ENCODE measurements around the gene THADA.

DNA sequence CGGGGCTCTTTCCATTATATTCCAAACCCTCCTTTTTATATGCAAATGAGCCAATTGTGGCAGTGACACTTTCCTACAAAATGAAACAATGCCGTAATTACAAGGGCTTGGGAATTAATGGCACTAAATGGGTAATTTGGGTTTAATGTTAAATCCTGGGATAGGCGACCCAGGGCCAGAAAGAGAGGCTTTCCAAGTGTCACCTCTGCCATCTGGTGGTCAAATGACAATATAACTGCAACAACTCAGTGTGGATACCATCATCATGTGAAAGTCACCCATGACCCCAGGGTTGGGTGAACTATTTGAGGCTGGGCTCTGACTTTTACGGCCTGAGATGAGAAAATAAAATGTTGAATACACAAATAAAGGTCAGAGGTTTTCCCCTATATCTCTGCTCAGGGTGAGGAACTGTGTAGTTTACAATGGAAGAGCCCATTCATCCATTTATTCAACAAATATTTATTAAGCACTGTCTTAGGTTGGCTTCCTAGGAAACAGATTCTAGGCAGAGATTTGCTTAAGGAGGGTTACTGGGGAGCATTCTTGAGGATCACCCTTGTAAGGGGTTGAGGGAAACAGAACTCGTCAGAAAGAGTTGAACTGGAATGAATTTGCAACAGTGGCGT, 13.6 kb upstream of the THADA start:
- TF ChIP-seq ZNF232 (CRISPR knock-in tag; IDR thresholded peaks at IDR 0.05) (no peak), TCF7 (CRISPR knock-in tag; IDR thresholded peaks at IDR 0.05; ENCODE audit: low read depth) (no peak)
- TF ChIP-seq, protein P1, sequence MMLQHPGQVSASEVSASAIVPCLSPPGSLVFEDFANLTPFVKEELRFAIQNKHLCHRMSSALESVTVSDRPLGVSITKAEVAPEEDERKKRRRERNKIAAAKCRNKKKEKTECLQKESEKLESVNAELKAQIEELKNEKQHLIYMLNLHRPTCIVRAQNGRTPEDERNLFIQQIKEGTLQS (CRISPR knock-in tag; conservative IDR thresholded peaks at IDR 0.05): no peak
- TF ChIP-seq, protein P2, sequence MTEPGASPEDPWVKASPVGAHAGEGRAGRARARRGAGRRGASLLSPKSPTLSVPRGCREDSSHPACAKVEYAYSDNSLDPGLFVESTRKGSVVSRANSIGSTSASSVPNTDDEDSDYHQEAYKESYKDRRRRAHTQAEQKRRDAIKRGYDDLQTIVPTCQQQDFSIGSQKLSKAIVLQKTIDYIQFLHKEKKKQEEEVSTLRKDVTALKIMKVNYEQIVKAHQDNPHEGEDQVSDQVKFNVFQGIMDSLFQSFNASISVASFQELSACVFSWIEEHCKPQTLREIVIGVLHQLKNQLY (CRISPR knock-in tag; IDR thresholded peaks at IDR 0.05): no peak
